Endothelial cell of umbilical vein (primary cell): ENCODE measurements around the gene PLEKHA4. TPM values are rescaled to one million over a fixed set of nuclear protein-coding genes. Genes with fewer than 3 reads are reported as not detected.

Source experiments
- BruUV-seq: library from RNA; stranded (reverse); fragments of 400-500 nt; replicated peaks from 2 replicates; lab custom pipeline; 2021; lab: Mats Ljungman, UMichigan
- CTCF ChIA-PET: fragments of 300-600, 350-600 bp; sonication (Branson Sonifier 250); formaldehyde crosslinking; loops from one replicate; lab custom pipeline; 2021; ENCODE audit warnings: antibody characterized with exemption, inconsistent platforms; lab: Charles Lee
- POLR2A ChIA-PET: fragments of 300-600, 350-600 bp; sonication (Branson Sonifier 250); formaldehyde crosslinking; loops from one replicate; lab custom pipeline; 2021; ENCODE audit warnings: antibody characterized with exemption, inconsistent platforms; lab: Charles Lee
- DNase-seq: peaks from one replicate; pipeline ENCODE4 v3.0.0-alpha.2; 2011; ENCODE audit warnings: low read depth, low spot score
- FAIRE-seq: peaks from 2 replicates; lab custom pipeline; 2011; peaks lifted over from hg19 to GRCh38; lab: Jason Lieb, UNC
- H2AFZ ChIP-seq: 2 replicates; pipeline ENCODE4 v1.6.0; 2012; ENCODE audit warnings: low read depth, low read length, control low read depth, inconsistent platforms
- H3K27ac ChIP-seq: 2 replicates; pipeline ENCODE4 v1.5.1; 2011; ENCODE audit warnings: low read depth, mild to moderate bottlenecking, control low read depth, low read length, moderate library complexity; ENCODE audit not compliant: insufficient read depth
- H3K27me3 ChIP-seq, 2 experiments: 2 replicates each; pipeline versions ENCODE4 v1.6.0 to v1.6.1; 2011; ENCODE audit warnings: low read length in 2 of 2, mixed read lengths in 1 of 2; ENCODE audit not compliant: control insufficient read depth in 2 of 2, insufficient read depth in 2 of 2
- H3K36me3 ChIP-seq, 2 experiments: 2 replicates in 1 of 2; 3 replicates in 1 of 2; pipeline ENCODE4 v1.5.1; 2011; ENCODE audit warnings: low read length in 2 of 2, mild to moderate bottlenecking in 1 of 2, moderate library complexity in 1 of 2; ENCODE audit not compliant: control insufficient read depth in 2 of 2, insufficient read depth in 2 of 2; ENCODE audit errors: extremely low read depth in 1 of 2
- H3K4me1 ChIP-seq: 3 replicates; pipeline ENCODE4 v1.5.1; 2011; ENCODE audit warnings: mild to moderate bottlenecking, low read length; ENCODE audit not compliant: control insufficient read depth, insufficient read depth; ENCODE audit errors: extremely low read depth
- H3K4me2 ChIP-seq: 2 replicates; pipeline ENCODE4 v1.6.1; 2011; ENCODE audit warnings: low read length, control low read depth, mixed read lengths; ENCODE audit not compliant: insufficient read depth
- H3K4me3 ChIP-seq, 3 experiments: fragments of 200-600 bp in 1 of 3; sonication (generic), shearing (Covaris generic) in 1 of 3; replicated peaks in 1 of 3; 2 replicates each; pipeline ENCODE4 v1.5.1; 2011 to 2016; ENCODE audit warnings: control low read depth in 3 of 3, low read length in 3 of 3, mild to moderate bottlenecking in 2 of 3, inconsistent platforms in 1 of 3, low read depth in 1 of 3, moderate library complexity in 1 of 3; ENCODE audit not compliant: insufficient read depth in 1 of 3
- H3K79me2 ChIP-seq: 2 replicates; pipeline ENCODE4 v1.6.0; 2012; ENCODE audit warnings: low read length, inconsistent platforms; ENCODE audit not compliant: control insufficient read depth, insufficient read depth
- H3K9ac ChIP-seq: replicated peaks from 2 replicates; pipeline ENCODE3; 2011; ENCODE audit warnings: low read length, control low read depth; ENCODE audit not compliant: insufficient read depth; ENCODE audit errors: extremely low read depth
- H3K9me1 ChIP-seq: replicated peaks from 3 replicates; pipeline ENCODE4 v1.6.0; 2011; ENCODE audit warnings: mild to moderate bottlenecking, low read length; ENCODE audit not compliant: control insufficient read depth, insufficient read depth; ENCODE audit errors: extremely low read depth
- H3K9me3 ChIP-seq: replicated peaks from 2 replicates; pipeline ENCODE4 v1.5.1; 2012; ENCODE audit warnings: low read length, inconsistent platforms; ENCODE audit not compliant: control insufficient read depth, insufficient read depth
- H4K20me1 ChIP-seq: replicated peaks from 2 replicates; pipeline ENCODE3; 2011; ENCODE audit warnings: mild to moderate bottlenecking, low read length; ENCODE audit not compliant: control insufficient read depth, insufficient read depth; ENCODE audit errors: extremely low read depth
- CTCF ChIP-seq, 2 donors: IDR thresholded peaks; 1 replicate in 1 of 2; 2 replicates in 1 of 2; pipeline ENCODE4 v1.5.1; 2011; ENCODE audit warnings: low read length in 2 of 2, mild to moderate bottlenecking in 2 of 2, moderate library complexity in 2 of 2, control low read depth in 1 of 2, inconsistent platforms in 1 of 2, low read depth in 1 of 2; ENCODE audit not compliant: insufficient read depth in 1 of 2; ENCODE audit errors: extremely low read depth in 1 of 2
- EZH2 ChIP-seq: IDR thresholded peaks from 2 replicates; pipeline ENCODE4 v1.6.1; 2012; ENCODE audit warnings: borderline replicate concordance, low read depth, mild to moderate bottlenecking, moderate library complexity, low read length, inconsistent platforms; ENCODE audit not compliant: severe bottlenecking
- FOS ChIP-seq: IDR thresholded peaks from 2 replicates; pipeline ENCODE4 v1.6.1; 2011; ENCODE audit warnings: mild to moderate bottlenecking, low read length, moderate library complexity, borderline replicate concordance; ENCODE audit not compliant: insufficient read depth
- GATA2 ChIP-seq: IDR thresholded peaks from 2 replicates; pipeline ENCODE4 v1.7.0; 2011; ENCODE audit warnings: low read depth, mild to moderate bottlenecking, moderate library complexity, mixed read lengths, low read length; ENCODE audit not compliant: insufficient read length, insufficient read depth
- JUN ChIP-seq: IDR thresholded peaks from 2 replicates; pipeline ENCODE4 v1.6.1; 2011; ENCODE audit warnings: borderline replicate concordance, low read depth; ENCODE audit not compliant: insufficient read length, insufficient read depth
- MYC ChIP-seq: IDR thresholded peaks from one replicate; pipeline ENCODE4 v1.6.1; 2011; ENCODE audit warnings: mild to moderate bottlenecking, low read depth, low read length
- POLR2A ChIP-seq: IDR thresholded peaks from 2 replicates; pipeline ENCODE4 v1.6.1; 2012; ENCODE audit warnings: low read depth, mild to moderate bottlenecking, control low read depth, low read length
- POLR2AphosphoS5 ChIP-seq: IDR thresholded peaks from 2 replicates; pipeline ENCODE4 v1.6.1; 2012; ENCODE audit warnings: low read depth, mild to moderate bottlenecking, control low read depth, low read length, moderate library complexity; ENCODE audit not compliant: insufficient read depth
- dilution Hi-C: fragments of 300-500 bp; cut with MboI; formaldehyde crosslinking; loops from one replicate; pipeline ENCODE4 v1.15.0; 2019; ENCODE audit warnings: low sequenced_read_pairs; ENCODE audit not compliant: extremely low pct_ligation_motif_present
- intact Hi-C: fragments of 100-400 bp; cut with micrococcal nuclease; formaldehyde crosslinking; loops from one replicate; pipeline ENCODE4 v1.10.0; 2022
- polyA plus RNA-seq, 4 experiments: library from polyadenylated mRNA; depleted of rRNA in 3 of 4; stranded (reverse) in 3 of 4; unstranded in 1 of 4; fragments of >200 nt; gene quantifications; 2 replicates each; pipeline versions ENCODE4 v1.2.1 to v1.2.3, GENCODE V29; 2011 to 2012; ENCODE audit warnings: missing spikeins in 1 of 4
- total RNA-seq: library from RNA; stranded (reverse); gene quantifications from 2 replicates; pipeline ENCODE4 v1.2.3, GENCODE V29; 2021
- TF ChIP-seq, protein P1 (sequence below): IDR thresholded peaks from 2 replicates; pipeline ENCODE4 v1.6.1; 2011; ENCODE audit not compliant: insufficient read depth, insufficient read length

The PLEKHA4 gene
- total and polyA plus RNA-seq, 2 donors (not counting 3 experiments of a cell fraction or from before 2014, with no cell fraction given): 4.5 to 10.1 TPM

- dilution Hi-C loops: no loop called here
- no peak overlapping the region for H3K4me2 ChIP-seq
- no peaks in the 10 kb centered on the region for H4K20me1 ChIP-seq
- no peaks in the 10 kb centered on the region for H3K9me1 ChIP-seq
- no peaks in the 10 kb centered on the region for H3K79me2 ChIP-seq
- H3K4me1 ChIP-seq: no peaks in the 10 kb centered on the region
- intact Hi-C loops: no loop called here
- no peaks in the 10 kb centered on the region for H3K9me3 ChIP-seq
- no peak overlapping the region for H3K27ac ChIP-seq
- H3K9ac ChIP-seq: no peak overlapping the region
- FAIRE-seq (no peak), DNase-seq (no peak)
- BruUV-seq: no TSS peak
- no peaks in the 10 kb centered on the region for H3K27me3 ChIP-seq
- TF ChIP-seq GATA2 (no peak), MYC (no peak), POLR2AphosphoS5 (no peak), CTCF (IDR thresholded peaks at IDR 0.05; ENCODE audit: extremely low read depth in 1 of 2, insufficient read depth in 1 of 2, low read depth in 1 of 2, low read length in 2 of 2) (no peak), EZH2 (no peak), JUN (no peak), FOS (no peak), POLR2A (no peak)
- TF ChIP-seq, protein P1, sequence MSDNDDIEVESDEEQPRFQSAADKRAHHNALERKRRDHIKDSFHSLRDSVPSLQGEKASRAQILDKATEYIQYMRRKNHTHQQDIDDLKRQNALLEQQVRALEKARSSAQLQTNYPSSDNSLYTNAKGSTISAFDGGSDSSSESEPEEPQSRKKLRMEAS: no peak
- POLR2A ChIA-PET: no interaction called here
- H3K4me3 ChIP-seq: no peak overlapping the region
- CTCF ChIA-PET: no interaction called here
- no peaks in the 10 kb centered on the region for H3K36me3 ChIP-seq
- H2AFZ ChIP-seq: no peak overlapping the region
Observed at GRCh38 chr19:48804496-48804895, 63.9 kb downstream of the PLEKHA4 start.
